Loucy (cell line): ENCODE measurements around the gene KCNH2.

Experiments used
- CTCF ChIP-seq: fragments of 200-600 bp; sonication (generic); conservative IDR thresholded peaks from 2 replicates; pipeline ENCODE4 v1.5.1; 2014; ENCODE audit warnings: mild to moderate bottlenecking, antibody characterized with exemption, low read length
- EZH2phosphoT487 ChIP-seq: fragments of 200-600 bp; IDR thresholded peaks from 2 replicates; pipeline ENCODE4 v1.6.1; 2018; ENCODE audit warnings: antibody characterized with exemption, mild to moderate bottlenecking, moderate library complexity, borderline replicate concordance

- TF ChIP-seq CTCF (no peak), EZH2phosphoT487 (no peak)
Measured at GRCh38 chr7:150972741-150973140, 5.4 kb downstream of the KCNH2 start.
